ENCODE results near the gene FKBP1A.

- TF ChIP-seq ZBTB8A (tag by site-specific recombination; IDR thresholded peaks at IDR 0.05) (no peak), ZNF596 (tag by site-specific recombination; IDR thresholded peaks at IDR 0.05) (no peak), SP2 (tag by site-specific recombination; IDR thresholded peaks at IDR 0.05) (no peak), ZNF621 (tag by site-specific recombination; IDR thresholded peaks at IDR 0.05) (no peak)
- TF ChIP-seq, protein P1, sequence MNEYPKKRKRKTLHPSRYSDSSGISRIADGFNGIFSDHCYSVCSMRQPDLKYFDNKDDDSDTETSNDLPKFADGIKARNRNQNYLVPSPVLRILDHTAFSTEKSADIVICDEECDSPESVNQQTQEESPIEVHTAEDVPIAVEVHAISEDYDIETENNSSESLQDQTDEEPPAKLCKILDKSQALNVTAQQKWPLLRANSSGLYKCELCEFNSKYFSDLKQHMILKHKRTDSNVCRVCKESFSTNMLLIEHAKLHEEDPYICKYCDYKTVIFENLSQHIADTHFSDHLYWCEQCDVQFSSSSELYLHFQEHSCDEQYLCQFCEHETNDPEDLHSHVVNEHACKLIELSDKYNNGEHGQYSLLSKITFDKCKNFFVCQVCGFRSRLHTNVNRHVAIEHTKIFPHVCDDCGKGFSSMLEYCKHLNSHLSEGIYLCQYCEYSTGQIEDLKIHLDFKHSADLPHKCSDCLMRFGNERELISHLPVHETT (tag by site-specific recombination; IDR thresholded peaks at IDR 0.05) = no peak
- TF ChIP-seq, protein P2, sequence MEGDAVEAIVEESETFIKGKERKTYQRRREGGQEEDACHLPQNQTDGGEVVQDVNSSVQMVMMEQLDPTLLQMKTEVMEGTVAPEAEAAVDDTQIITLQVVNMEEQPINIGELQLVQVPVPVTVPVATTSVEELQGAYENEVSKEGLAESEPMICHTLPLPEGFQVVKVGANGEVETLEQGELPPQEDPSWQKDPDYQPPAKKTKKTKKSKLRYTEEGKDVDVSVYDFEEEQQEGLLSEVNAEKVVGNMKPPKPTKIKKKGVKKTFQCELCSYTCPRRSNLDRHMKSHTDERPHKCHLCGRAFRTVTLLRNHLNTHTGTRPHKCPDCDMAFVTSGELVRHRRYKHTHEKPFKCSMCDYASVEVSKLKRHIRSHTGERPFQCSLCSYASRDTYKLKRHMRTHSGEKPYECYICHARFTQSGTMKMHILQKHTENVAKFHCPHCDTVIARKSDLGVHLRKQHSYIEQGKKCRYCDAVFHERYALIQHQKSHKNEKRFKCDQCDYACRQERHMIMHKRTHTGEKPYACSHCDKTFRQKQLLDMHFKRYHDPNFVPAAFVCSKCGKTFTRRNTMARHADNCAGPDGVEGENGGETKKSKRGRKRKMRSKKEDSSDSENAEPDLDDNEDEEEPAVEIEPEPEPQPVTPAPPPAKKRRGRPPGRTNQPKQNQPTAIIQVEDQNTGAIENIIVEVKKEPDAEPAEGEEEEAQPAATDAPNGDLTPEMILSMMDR (tag by site-specific recombination; IDR thresholded peaks at IDR 0.05) = no peak
Measured at GRCh38 chr20:1434571-1435336, 41.9 kb upstream of the FKBP1A start.
